HepG2 (cell line): ENCODE data around the gene SKIDA1. TPM values are rescaled to one million over a fixed set of nuclear protein-coding genes. Genes with fewer than 3 reads are reported as not detected.

Source experiments
- ATAC-seq: fragments of 200-7000 bp; cut with Tn5 transposase; 3 replicates; pipeline ENCODE4 v1.9.1; 2020; ENCODE audit warnings: mild to moderate bottlenecking, moderate library complexity
- BruUV-seq: library from RNA; stranded (reverse); fragments of 400-500 nt; replicated peaks from 2 replicates; lab custom pipeline; 2021; lab: Mats Ljungman, UMichigan
- CTCF ChIA-PET: fragments of 300-600 bp; formaldehyde crosslinking; extraction: SDS; loops from one replicate; lab custom pipeline; 2021; ENCODE audit warnings: low total read pairs, inconsistent platforms, low intra/inter-chr PET ratio; lab: Yijun Ruan, JAX
- POLR2A ChIA-PET: fragments of 350-600 bp; sonication (Branson Sonifier 250); formaldehyde crosslinking; loops from one replicate; lab custom pipeline; 2020; ENCODE audit warnings: antibody characterized with exemption, inconsistent platforms; lab: Yijun Ruan, JAX
- DNase-seq: peaks from one replicate; pipeline ENCODE4 v3.0.0-alpha.2; 2015; ENCODE audit warnings: low spot score
- FAIRE-seq: peaks from 3 replicates; lab custom pipeline; 2011; peaks lifted over from hg19 to GRCh38; lab: Jason Lieb, UNC
- H2AFZ ChIP-seq: one replicate; pipeline ENCODE4 v1.6.1; 2011; ENCODE audit warnings: low read length, inconsistent platforms
- H3K27ac ChIP-seq: fragments of 300-600 bp; 3 replicates; pipeline ENCODE4 v1.8.0; 2011; ENCODE audit warnings: mixed run types, mild to moderate bottlenecking, mixed read lengths, low read length, inconsistent platforms; ENCODE audit not compliant: insufficient read depth; ENCODE audit errors: extremely low read length
- H3K27me3 ChIP-seq, 2 experiments: fragments of 200-600 bp in 1 of 2; 2 replicates in 1 of 2; 3 replicates in 1 of 2; pipeline versions ENCODE4 v1.6.0 to v1.8.0; 2011; ENCODE audit warnings: low read length in 2 of 2, mild to moderate bottlenecking in 2 of 2, moderate library complexity in 2 of 2, inconsistent platforms in 1 of 2; ENCODE audit not compliant: insufficient read depth in 2 of 2, control insufficient read depth in 1 of 2
- H3K36me3 ChIP-seq, 2 experiments: fragments of 200-600 bp in 1 of 2; replicated peaks in 1 of 2; 2 replicates in 1 of 2; 3 replicates in 1 of 2; pipeline versions ENCODE4 v1.5.1 to v1.8.0; 2011; ENCODE audit warnings: low read length in 2 of 2, inconsistent platforms in 1 of 2; ENCODE audit not compliant: insufficient read depth in 2 of 2, control insufficient read depth in 1 of 2
- H3K4me1 ChIP-seq: 2 replicates; pipeline ENCODE4 v1.5.1; 2012; ENCODE audit warnings: low read length, inconsistent platforms; ENCODE audit not compliant: insufficient read depth
- H3K4me2 ChIP-seq: 2 replicates; pipeline ENCODE4 v1.6.0; 2011; ENCODE audit warnings: low read depth, low read length, inconsistent platforms
- H3K4me3 ChIP-seq, 3 experiments: fragments of 200-600 bp in 1 of 3; sonication (generic), shearing (Covaris generic) in 1 of 3; replicated peaks in 1 of 3; 2 replicates each; pipeline ENCODE4 v1.5.1; 2011 to 2016; ENCODE audit warnings: low read length in 3 of 3, inconsistent platforms in 2 of 3, low read depth in 2 of 3, mild to moderate bottlenecking in 2 of 3, control low read depth in 1 of 3, mixed read lengths in 1 of 3; ENCODE audit not compliant: insufficient read depth in 1 of 3
- H3K79me2 ChIP-seq: one replicate; pipeline ENCODE4 v1.6.1; 2011; ENCODE audit warnings: low read length, inconsistent platforms; ENCODE audit not compliant: insufficient read depth
- H3K9ac ChIP-seq: 2 replicates; pipeline ENCODE4 v1.6.0; 2011; ENCODE audit warnings: mild to moderate bottlenecking, low read depth, low read length, inconsistent platforms; ENCODE audit not compliant: insufficient read depth
- H3K9me3 ChIP-seq: 2 replicates; pipeline ENCODE4 v1.5.1; 2012; ENCODE audit warnings: mild to moderate bottlenecking, low read length
- H4K20me1 ChIP-seq: 2 replicates; pipeline ENCODE4 v1.6.0; 2011; ENCODE audit warnings: inconsistent platforms, mild to moderate bottlenecking, low read length, moderate library complexity; ENCODE audit not compliant: insufficient read depth
- GLMP ChIP-seq: sonication (generic); formaldehyde crosslinking; IDR thresholded peaks from 2 replicates; pipeline ENCODE4 v1.9.0; 2021; ENCODE audit warnings: missing genetic modification reagents, mild to moderate bottlenecking, borderline replicate concordance
- HDAC1 ChIP-seq: sonication (generic); formaldehyde crosslinking; IDR thresholded peaks from 2 replicates; pipeline ENCODE4 v1.5.1; 2020; ENCODE audit warnings: mild to moderate bottlenecking, missing genetic modification reagents
- KLF9 ChIP-seq: IDR thresholded peaks from 2 replicates; pipeline ENCODE4 v1.6.1; 2016; ENCODE audit warnings: low read depth
- PRPF4 ChIP-seq: fragments of 200-400 bp; formaldehyde crosslinking; IDR thresholded peaks from 2 replicates; pipeline ENCODE4 v1.6.1; 2016; ENCODE audit warnings: low read length, low read depth; ENCODE audit not compliant: poor library complexity, severe bottlenecking
- SAFB2 ChIP-seq: sonication (generic); formaldehyde crosslinking; IDR thresholded peaks from 2 replicates; pipeline ENCODE4 v1.5.1; 2020; ENCODE audit warnings: missing genetic modification reagents, low read depth, mild to moderate bottlenecking, borderline replicate concordance
- SNAPC4 ChIP-seq: sonication (generic); formaldehyde crosslinking; IDR thresholded peaks from 2 replicates; pipeline ENCODE4 v1.4.0; 2020; ENCODE audit warnings: mild to moderate bottlenecking, missing genetic modification reagents
- ZFAT ChIP-seq: sonication (generic); formaldehyde crosslinking; conservative IDR thresholded peaks from 2 replicates; pipeline ENCODE4 v1.8.1; 2023; ENCODE audit warnings: missing genetic modification reagents, inconsistent platforms
- ZNF281 ChIP-seq: sonication (generic); formaldehyde crosslinking; IDR thresholded peaks from 2 replicates; pipeline ENCODE4 v1.4.0; 2020; ENCODE audit warnings: missing genetic modification reagents, borderline replicate concordance
- ZNF431 ChIP-seq: sonication (generic); formaldehyde crosslinking; IDR thresholded peaks from 2 replicates; pipeline ENCODE4 v1.9.0; 2022; ENCODE audit warnings: missing genetic modification reagents, low read depth, mild to moderate bottlenecking, borderline replicate concordance
- ZNF564 ChIP-seq: sonication (generic); formaldehyde crosslinking; IDR thresholded peaks from 2 replicates; pipeline ENCODE4 v1.8.1; 2023; ENCODE audit warnings: mild to moderate bottlenecking, missing genetic modification reagents
- WGBS: methylation state at CpG from one replicate; pipeline ENCODE4 v1.1.6; 2017; ENCODE audit warnings: low lambda C conversion rate; 5-methylcytosine and 5-hydroxymethylcytosine counted together
- in situ Hi-C: cut with HindIII; loops from 2 replicates; pipeline ENCODE4 v1.10.0; 2017; ENCODE audit warnings: low pct_unique_long_range_greater_than_20kb; ENCODE audit not compliant: extremely low pct_ligation_motif_present
- intact Hi-C: fragments of 100-400 bp; cut with micrococcal nuclease; formaldehyde crosslinking; loops from one replicate; pipeline ENCODE4 v1.10.0; 2022; ENCODE audit not compliant: unreplicated experiment
- polyA plus RNA-seq, 8 experiments: library from polyadenylated mRNA; depleted of rRNA in 3 of 8; stranded (reverse) in 7 of 8; unstranded in 1 of 8; fragments of >200 nt; fragmentation: Illumina TruSeq in 4 of 8; extraction: Trizol in 4 of 8; gene quantifications; 2 replicates each; pipeline versions ENCODE4 v1.2.1 to v1.2.3, GENCODE V29; 2011 to 2016; ENCODE audit warnings: low read depth in 4 of 8, missing spikeins in 1 of 8, mixed read lengths in 1 of 8; ENCODE audit not compliant: insufficient read depth in 1 of 8
- total RNA-seq, 5 experiments: library from RNA; depleted of rRNA; stranded (reverse); fragments of >200 nt; fragmentation: Illumina TruSeq; extraction: Trizol; gene quantifications; 2 replicates each; pipeline ENCODE4 v1.2.3, GENCODE V29; 2016; ENCODE audit warnings: low read depth in 1 of 5

Gene SKIDA1
- total and polyA plus RNA-seq, 2 of the 13 experiments (the other 11 are each of a cell fraction or from before 2014, with no cell fraction given): 0.73 to 1.5 TPM

GRCh38 chr10:21524131-21524525 lies 1.4 kb downstream of the SKIDA1 start:
- H3K27me3 ChIP-seq: no peaks in the 10 kb centered on the region
- H3K4me2 ChIP-seq: peak overlapping the region; percentile 95
- peaks cover 20% of the 10 kb centered on the region for H3K79me2 ChIP-seq
- DNase-seq (no peak), ATAC-seq (no peak), FAIRE-seq (no peak)
- peak overlapping the region; percentile 48 for H2AFZ ChIP-seq
- no TSS peak for BruUV-seq
- no peaks in the 10 kb centered on the region for H3K9me3 ChIP-seq
- CTCF ChIA-PET: no interaction called here
- TF ChIP-seq KLF9 (no peak), ZNF564 (CRISPR knock-in tag) (0 out of 2 replicates have a peak, but pooled peaks have one; percentile 10), ZNF281 (no peak), ZNF431 (no peak), HDAC1 (no peak), GLMP (no peak), SNAPC4 (no peak), PRPF4 (peak; percentile 79), ZFAT (CRISPR knock-in tag) (0 out of 2 replicates have a peak, but pooled peaks have one; percentile 36), SAFB2 (CRISPR knock-in tag) (no peak)
- intact Hi-C loops: loop anchor here (2.0 kb wide), 1 partner anchor 27 kb away; no protein-coding TSS in a partner anchor
- H3K4me1 ChIP-seq: peaks cover 43% of the 10 kb centered on the region
- peak overlapping the region; percentile 51 to 79 (median 77) for H3K4me3 ChIP-seq
- H3K36me3 ChIP-seq: no peaks in the 10 kb centered on the region
- POLR2A ChIA-PET: interaction anchor here (0.6 to 5.0 kb wide), 5 partner anchors 9 to 27 kb away, joined by 3 to 294 read pairs (median 6); no protein-coding TSS in a partner anchor
- H4K20me1 ChIP-seq: no peaks in the 10 kb centered on the region
- in situ Hi-C loops: loop anchor here (25.0 kb wide), 1 partner anchor 788 kb away; the partner anchor contains the start of genes BMI1 and COMMD3
- H3K27ac ChIP-seq: peak overlapping the region; percentile 95
- 42% methylated on average over 7 of the region's 7 CpGs for WGBS
- H3K9ac ChIP-seq: peak overlapping the region; percentile 92
